A673 (cell line): Measurements from ENCODE around the gene SLC16A9.

Source experiments
- CTCF ChIP-seq: fragments of 300-800, 200-600 bp; sonication (generic); conservative IDR thresholded peaks from 2 replicates; pipeline ENCODE4 v1.5.1; 2017; ENCODE audit warnings: low read depth, mild to moderate bottlenecking, antibody characterized with exemption, low read length, moderate library complexity, mixed read lengths
- EZH2 ChIP-seq: fragments of 200-600 bp; sonication (generic); IDR thresholded peaks from 2 replicates; pipeline ENCODE4 v1.6.1; 2017; ENCODE audit warnings: borderline replicate concordance, low read depth, mild to moderate bottlenecking, mixed read lengths, antibody characterized with exemption, low read length; ENCODE audit not compliant: poor library complexity, severe bottlenecking

- no peak for TF ChIP-seq CTCF
- TF ChIP-seq EZH2: no peak
These were observed 74.0 kb downstream of the SLC16A9 start for GRCh38 chr10:59635502-59636290.
